ENCODE measurements around the gene C15orf62.

Gene C15orf62

GRCh38 chr15:40755812-40756208 lies 14.0 kb upstream of the C15orf62 start:
- no peak for DNase-seq (ENCODE audit: low read depth)

DNA sequence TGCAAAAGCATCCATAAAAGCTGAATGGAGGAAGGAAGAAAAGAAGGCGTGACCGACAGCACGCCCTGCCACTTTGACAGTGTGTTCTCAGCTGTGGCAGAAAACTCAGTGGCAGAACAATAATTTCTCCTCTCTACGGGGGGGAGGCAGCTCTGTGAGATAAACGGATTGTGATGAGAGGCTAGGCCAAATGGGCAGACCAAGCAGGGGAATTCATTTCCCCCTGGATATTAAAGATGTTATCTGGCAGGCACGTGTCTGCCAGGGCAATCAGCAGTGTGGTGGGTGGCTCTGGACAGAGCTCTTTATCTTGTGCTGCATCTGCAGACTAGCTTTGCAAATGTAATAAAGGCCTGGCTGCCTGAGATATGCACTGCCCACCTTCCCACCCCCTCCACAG lies 12.8 kb upstream of the C15orf62 start:
- DNase-seq (ENCODE audit: low read depth): no peak

DNA sequence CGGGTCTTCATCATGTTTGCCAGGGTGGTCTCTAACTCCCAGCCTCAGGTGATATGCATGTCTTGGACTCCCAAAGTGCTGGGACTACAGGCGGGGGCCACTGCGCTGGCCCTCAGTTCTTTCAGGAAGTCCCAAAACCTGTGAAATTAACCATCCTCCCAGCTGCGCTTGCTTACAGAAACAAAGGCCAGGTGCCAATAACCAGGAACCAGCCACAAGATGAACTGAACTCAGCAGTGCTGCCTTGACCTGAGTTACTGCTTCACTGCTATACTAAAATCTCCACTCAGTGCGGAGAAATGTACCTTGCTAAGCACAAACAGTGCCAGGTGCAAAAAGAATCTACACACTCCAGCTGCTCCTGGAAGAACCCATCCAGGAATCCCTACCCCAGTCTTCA lies 9.8 kb upstream of the C15orf62 start:
- no peak for DNase-seq (ENCODE audit: low read depth)

GRCh38 chr15:40762919-40763800 lies 6.6 kb upstream of the C15orf62 start:
- DNase-seq (ENCODE audit: low read depth): no peak

GRCh38 chr15:40763801-40764628 lies 5.8 kb upstream of the C15orf62 start, which contains the start of gene GCHFR:
Gene GCHFR (plus strand): TSS chr15:40764068. CDS start chr15:40764181, 113 bp downstream.
- peak; percentile 33 for DNase-seq (ENCODE audit: low read depth)

DNA sequence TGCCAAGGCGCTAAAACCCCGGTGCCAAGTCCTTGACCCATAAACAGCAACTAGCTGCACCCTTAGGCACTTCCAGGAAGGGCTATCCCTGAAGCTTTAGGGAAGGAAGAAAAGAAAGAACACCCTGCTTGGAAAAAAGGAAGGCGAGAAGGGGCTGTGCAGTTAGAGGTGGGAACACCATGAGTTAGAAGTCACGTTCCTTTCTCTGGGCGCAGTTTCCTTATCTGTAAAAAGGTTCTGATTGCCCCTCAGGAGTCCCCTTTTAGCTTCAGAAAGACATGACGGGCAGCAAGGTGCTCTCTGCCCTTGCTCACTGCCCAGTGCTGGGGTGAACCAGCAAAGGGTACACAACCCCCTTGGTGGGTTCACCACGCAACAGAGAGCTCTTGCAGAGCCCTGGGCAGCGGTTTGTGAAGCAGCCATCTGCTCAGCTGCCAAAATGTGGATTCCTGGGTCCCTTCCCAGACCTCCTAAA lies 5.1 kb upstream of the C15orf62 start:
- DNase-seq (ENCODE audit: low read depth): no peak

DNA sequence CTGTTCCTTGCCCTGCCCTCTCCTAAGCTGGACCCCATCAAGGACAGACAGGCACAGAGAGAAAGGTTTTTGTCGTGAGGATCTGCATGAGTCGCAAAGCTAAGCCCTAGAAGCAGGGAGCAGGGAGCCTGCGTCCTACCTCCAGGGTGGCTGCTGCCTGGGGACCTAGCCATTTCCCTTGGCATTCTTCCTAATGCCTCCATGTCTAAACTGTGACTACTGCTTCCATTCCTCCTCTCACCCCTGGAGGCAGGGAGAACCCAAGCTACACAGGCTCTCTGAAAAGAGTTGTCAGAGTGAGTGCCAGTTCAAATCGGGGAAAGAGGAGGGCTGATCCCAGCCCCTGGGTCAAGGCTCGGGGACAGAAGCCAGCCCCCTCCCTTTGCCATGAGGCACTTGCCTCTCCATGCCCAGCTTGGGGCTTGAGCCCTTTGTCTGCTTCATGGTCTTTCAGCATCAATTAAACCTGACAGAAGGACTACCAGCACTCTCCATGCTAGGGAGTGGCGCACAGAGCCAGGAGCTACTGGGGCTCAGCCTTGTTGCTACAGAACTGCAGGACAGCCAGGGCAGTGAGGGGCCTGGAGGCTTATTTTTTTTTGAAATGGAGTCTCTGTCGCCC lies 3.5 kb upstream of the C15orf62 start:
- no peak for DNase-seq (ENCODE audit: low read depth)

- no peak for DNase-seq (ENCODE audit: low read depth)
These were observed 2.6 kb upstream of the C15orf62 start for GRCh38 chr15:40766906-40767837.

DNA sequence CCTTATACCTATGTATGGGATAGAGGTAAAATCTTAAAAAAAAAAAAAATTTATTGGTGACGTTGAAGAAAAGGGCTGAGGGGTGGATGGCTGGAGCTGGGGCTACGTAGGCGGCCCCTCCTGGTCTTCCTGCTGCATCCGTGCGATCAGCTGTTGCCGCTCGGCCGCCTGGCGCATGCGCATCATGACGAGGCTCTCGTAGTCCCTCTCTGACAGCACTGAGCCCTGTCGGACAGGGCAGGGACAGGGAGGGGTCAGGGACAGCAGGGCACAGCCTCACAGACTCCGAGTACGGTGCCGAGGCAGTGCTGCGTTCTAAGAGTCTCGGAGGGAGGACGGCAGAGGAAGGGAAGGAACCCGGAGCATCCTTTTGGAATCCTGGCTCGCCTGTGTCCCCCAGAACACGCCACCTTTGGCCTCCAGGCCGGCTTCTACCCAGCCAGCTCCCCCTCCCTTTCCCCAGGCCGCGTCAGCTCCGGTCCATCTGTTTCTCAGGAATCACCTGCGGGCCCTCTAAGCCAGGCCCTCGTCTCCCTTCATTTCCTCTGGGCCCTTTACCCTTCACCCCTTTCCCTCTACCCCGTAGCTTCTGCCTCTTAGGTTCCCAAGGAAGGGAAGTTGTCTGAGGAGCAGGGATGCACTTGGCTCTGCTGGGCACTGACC lies 1.8 kb upstream of the C15orf62 start:
- DNase-seq (ENCODE audit: low read depth): no peak

GRCh38 chr15:40768521-40769273 lies 1.1 kb upstream of the C15orf62 start:
- no peak for DNase-seq (ENCODE audit: low read depth)

DNA sequence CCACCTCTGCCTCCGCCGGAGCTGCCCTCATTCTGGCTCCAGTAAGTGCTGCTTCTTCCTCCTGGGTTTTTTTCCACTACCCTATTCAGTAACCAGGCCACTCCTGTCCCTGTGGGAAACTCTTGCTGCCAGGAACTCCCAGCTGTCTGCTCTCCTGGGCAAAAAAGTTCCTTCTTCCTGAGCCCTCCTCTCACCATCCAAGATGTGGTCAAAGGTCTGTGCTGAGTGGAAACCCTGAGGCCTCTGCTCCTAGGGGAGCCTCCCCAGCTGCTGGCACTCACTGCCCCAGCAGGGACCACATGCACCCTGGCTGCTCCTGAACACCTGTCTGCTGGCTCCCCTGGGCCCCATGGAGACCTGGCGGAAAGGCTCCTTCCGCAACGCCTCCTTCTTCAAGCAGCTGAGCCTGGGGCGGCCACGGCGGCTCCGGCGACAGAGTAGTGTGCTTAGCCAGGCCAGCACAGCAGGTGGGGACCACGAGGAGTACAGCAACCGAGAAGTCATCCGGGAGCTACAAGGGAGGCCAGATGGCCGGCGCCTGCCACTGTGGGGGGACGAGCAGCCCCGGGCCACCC lies 454 bp downstream of the C15orf62 start:
- DNase-seq (ENCODE audit: low read depth): no peak

- no peak for DNase-seq (ENCODE audit: low read depth)
These were observed 1.5 kb downstream of the C15orf62 start for GRCh38 chr15:40771242-40771641.

GRCh38 chr15:40772014-40772413 lies 2.2 kb downstream of the C15orf62 start:
- no peak for DNase-seq (ENCODE audit: low read depth)

- no peak for DNase-seq (ENCODE audit: low read depth)
These were observed 3.7 kb downstream of the C15orf62 start for GRCh38 chr15:40773496-40773895.

GRCh38 chr15:40773902-40774301 lies 4.1 kb downstream of the C15orf62 start:
- no peak for DNase-seq (ENCODE audit: low read depth)

GRCh38 chr15:40775007-40775406 lies 5.2 kb downstream of the C15orf62 start:
- DNase-seq (ENCODE audit: low read depth): no peak

DNA sequence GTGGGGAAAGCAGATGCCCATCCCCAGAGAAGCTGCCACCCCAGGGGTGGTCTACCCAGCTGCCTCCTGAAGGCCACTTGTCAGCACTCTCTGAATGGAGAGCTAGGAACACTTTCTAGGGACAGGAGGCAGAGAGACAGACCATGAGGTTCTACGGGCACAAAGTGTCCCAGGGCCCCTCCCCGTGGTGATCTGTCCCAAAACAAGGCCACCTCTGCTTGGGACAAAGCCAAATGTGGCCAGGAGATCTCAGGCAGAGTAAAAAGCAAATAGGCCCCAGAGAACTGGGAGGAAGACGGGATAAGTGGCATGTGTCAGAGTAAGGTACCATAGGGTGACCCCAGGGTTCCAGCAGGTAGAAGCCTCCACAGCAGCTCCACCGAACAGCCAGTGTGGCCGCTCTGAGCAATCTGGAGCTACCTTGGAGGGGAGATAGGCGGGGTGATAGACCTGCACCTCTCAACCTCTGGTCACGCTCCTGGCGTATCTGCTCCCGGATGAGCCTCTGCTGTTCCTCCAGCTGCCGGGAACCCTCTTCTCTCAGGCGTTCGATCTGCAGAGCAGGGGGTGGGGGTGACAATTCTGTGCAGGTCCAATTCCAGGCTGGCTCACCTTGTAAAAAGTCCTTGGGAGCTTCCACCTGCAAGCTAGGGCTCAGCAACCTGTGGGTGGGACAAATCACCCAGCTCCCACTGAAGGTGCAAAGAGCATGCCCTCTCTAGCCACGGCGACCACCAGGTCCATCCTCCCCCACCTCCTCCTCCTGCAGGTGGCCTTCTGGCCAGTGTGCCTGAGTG lies 6.2 kb downstream of the C15orf62 start:
- no peak for DNase-seq (ENCODE audit: low read depth)

DNA sequence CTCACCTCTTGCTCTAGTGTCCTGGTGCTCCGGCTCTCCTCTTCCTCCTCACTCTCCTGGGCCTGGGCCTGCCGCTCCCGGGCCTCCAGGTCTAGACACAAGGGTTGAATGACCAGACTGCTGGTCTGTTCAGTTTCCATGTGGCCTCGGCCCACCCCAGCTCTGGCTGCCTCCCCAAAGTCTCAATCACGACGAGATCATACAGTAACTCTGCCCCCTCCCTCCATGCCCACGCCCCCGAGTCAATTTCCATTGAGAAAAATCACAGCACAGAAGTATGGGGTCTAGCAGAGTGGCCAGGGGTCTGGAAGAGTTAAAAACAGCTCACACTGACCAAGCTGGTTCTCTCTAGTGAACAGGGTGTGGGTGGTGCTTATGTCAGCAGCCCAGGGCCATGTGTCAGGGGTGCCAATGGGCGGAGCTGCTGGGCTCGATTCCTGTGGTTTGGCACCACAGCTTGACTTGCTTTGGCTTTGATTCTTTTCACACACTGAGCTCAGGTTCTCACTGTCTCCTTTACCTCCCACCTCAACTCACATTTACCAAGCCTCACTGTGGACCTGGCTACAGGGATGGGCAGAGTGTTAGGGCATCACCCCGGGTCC lies 6.9 kb downstream of the C15orf62 start:
- no peak for DNase-seq (ENCODE audit: low read depth)

Data from stimulated activated CD8-positive, alpha-beta memory T cell treated with anti-CD3 and anti-CD28 coated beads, Interleukin-15, amount 100 ng/mL, for 1 hour (primary cell).